C4-2B (cell line): ENCODE measurements around the gene TMEM131L.

Experiments
- ZFX ChIP-seq: fragments of 450-650 bp; IDR thresholded peaks from 2 replicates; pipeline ENCODE4 v1.6.1; 2017
- TF ChIP-seq, protein P1 (sequence below): fragments of 450-650 bp; conservative IDR thresholded peaks from 2 replicates; pipeline ENCODE4 v1.5.1; 2017; ENCODE audit warnings: mild to moderate bottlenecking

DNA sequence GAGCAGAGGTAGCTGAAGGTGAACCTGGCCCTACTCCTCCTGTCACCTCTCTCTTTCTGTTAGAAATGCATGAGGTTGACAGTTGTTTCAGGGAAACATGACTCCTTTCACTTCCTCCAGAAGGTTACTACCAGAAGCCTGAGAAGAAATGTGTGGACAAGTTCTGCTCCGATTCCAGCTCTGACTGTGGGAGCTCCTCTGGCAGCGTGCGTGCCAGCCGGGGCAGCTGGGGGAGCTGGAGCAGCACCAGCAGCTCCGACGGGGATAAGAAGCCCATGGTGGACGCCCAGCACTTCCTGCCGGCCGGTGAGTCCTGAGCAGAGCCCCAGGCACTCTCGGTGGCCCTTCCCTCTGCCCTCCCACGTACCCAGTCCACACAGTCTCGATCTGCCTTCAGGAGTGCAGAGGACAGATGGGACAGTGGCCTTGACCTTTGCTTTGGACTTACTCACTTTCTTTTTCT is 156.6 kb downstream of the TMEM131L start:
- TF ChIP-seq, protein P1, sequence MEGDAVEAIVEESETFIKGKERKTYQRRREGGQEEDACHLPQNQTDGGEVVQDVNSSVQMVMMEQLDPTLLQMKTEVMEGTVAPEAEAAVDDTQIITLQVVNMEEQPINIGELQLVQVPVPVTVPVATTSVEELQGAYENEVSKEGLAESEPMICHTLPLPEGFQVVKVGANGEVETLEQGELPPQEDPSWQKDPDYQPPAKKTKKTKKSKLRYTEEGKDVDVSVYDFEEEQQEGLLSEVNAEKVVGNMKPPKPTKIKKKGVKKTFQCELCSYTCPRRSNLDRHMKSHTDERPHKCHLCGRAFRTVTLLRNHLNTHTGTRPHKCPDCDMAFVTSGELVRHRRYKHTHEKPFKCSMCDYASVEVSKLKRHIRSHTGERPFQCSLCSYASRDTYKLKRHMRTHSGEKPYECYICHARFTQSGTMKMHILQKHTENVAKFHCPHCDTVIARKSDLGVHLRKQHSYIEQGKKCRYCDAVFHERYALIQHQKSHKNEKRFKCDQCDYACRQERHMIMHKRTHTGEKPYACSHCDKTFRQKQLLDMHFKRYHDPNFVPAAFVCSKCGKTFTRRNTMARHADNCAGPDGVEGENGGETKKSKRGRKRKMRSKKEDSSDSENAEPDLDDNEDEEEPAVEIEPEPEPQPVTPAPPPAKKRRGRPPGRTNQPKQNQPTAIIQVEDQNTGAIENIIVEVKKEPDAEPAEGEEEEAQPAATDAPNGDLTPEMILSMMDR = no peak
- TF ChIP-seq ZFX = no peak
